Measurements from ENCODE around the gene UBL7. TPM values are rescaled to one million over a fixed set of nuclear protein-coding genes. Genes with fewer than 3 reads are reported as not detected.

The UBL7 gene
- total and polyA plus RNA-seq, 10 of the 15 experiments (the other 5 are each of a cell fraction or from before 2014, with no cell fraction given) = 25.9 to 145 (median 90.1) TPM

- TF ChIP-seq SP1 (IDR thresholded peaks at IDR 0.05; ENCODE audit: low read depth, low read length) = no peak
- no peak for TF ChIP-seq SMAD5 (IDR thresholded peaks at IDR 0.05; ENCODE audit: low read depth)
- no peak for TF ChIP-seq CTCF (IDR thresholded peaks at IDR 0.05 in 2 of 3, conservative IDR thresholded peaks at IDR 0.05 in 1 of 3; ENCODE audit: control insufficient read depth in 2 of 3, extremely low read depth in 1 of 3, insufficient read depth in 1 of 3, low read depth in 3 of 3, low read length in 3 of 3)
- TF ChIP-seq MEF2A (IDR thresholded peaks at IDR 0.05; ENCODE audit: insufficient read depth, low read depth, low read length) = no peak
- no peak for TF ChIP-seq SMAD1 (IDR thresholded peaks at IDR 0.05; ENCODE audit: low read depth, partially characterized antibody)
- TF ChIP-seq IKZF2 (IDR thresholded peaks at IDR 0.05) = no peak
- no peak for TF ChIP-seq CBX3 (IDR thresholded peaks at IDR 0.05; ENCODE audit: borderline replicate concordance, low read depth)
- no peak for TF ChIP-seq PAX8 (IDR thresholded peaks at IDR 0.05)
- no peak for TF ChIP-seq MLLT1 (IDR thresholded peaks at IDR 0.05)
- TF ChIP-seq IRF3 (IDR thresholded peaks at IDR 0.05) = no peak
- no peak for TF ChIP-seq ZNF687 (IDR thresholded peaks at IDR 0.05)
Observed at GRCh38 chr15:74441248-74441941, 19.6 kb downstream of the UBL7 start (continued).

All from GM12878 (cell line).